ENCODE results near the gene ALK.

ALK gene

GRCh38 chr2:29881089-29881730 is 40.2 kb downstream of the ALK start:
- DNase-seq (ENCODE audit: low read depth, low spot score): no peak
- H3K36me3 ChIP-seq (ENCODE audit: insufficient read depth, insufficient read length, low read length): no peaks in the 10 kb centered on the region
- H3K9ac ChIP-seq (ENCODE audit: insufficient read length, low read depth): no peak overlapping the region
- no peaks in the 10 kb centered on the region for H3K27me3 ChIP-seq (ENCODE audit: insufficient read depth, insufficient read length)
- H3K9me3 ChIP-seq (ENCODE audit: insufficient read depth, low read length): no peaks in the 10 kb centered on the region
- TF ChIP-seq YY1 (IDR thresholded peaks at IDR 0.05; ENCODE audit: insufficient read depth, insufficient read length) (no peak), ZNF274 (IDR thresholded peaks at IDR 0.05; ENCODE audit: low read depth, low read length) (no peak), SUZ12 (IDR thresholded peaks at IDR 0.05; ENCODE audit: extremely low read depth, insufficient read depth, insufficient read length) (no peak)
- H3K4me1 ChIP-seq (ENCODE audit: insufficient read depth, insufficient read length): no peaks in the 10 kb centered on the region
- no peak overlapping the region for H3K4me3 ChIP-seq (ENCODE audit: insufficient read length, low read depth)

DNA sequence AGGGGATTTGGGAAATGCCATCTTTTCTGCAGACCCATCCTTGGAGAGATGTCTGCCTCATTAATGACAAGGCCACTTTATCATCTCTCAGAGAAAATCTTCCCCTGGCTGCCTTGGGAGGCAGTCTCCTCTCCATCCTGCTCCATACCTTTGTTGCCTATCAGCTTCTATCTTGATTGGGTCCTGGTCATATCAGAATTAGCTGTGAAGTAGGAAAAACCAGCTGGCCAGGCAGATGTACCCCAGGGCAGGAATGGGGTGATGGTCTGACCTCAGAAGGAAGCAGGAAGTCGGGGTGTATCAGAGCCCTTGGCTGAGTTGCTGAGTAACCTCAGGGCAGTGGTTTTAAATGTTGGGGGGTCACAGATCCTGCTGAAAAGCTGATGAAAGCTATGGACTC is 41.3 kb downstream of the ALK start:
- no peak for DNase-seq (ENCODE audit: low read depth, low spot score)
- Histone ChIP-seq H3K4me1 (ENCODE audit: insufficient read depth, insufficient read length) (no peaks in the 10 kb centered on the region), H3K9me3 (ENCODE audit: insufficient read depth, low read length) (no peaks in the 10 kb centered on the region), H3K36me3 (ENCODE audit: insufficient read depth, insufficient read length, low read length) (no peaks in the 10 kb centered on the region), H3K4me3 (ENCODE audit: insufficient read length, low read depth) (no peak overlapping the region), H3K27me3 (ENCODE audit: insufficient read depth, insufficient read length) (no peaks in the 10 kb centered on the region), H3K9ac (ENCODE audit: insufficient read length, low read depth) (no peak overlapping the region)
- TF ChIP-seq ZNF274 (IDR thresholded peaks at IDR 0.05; ENCODE audit: low read depth, low read length) (no peak), SUZ12 (IDR thresholded peaks at IDR 0.05; ENCODE audit: extremely low read depth, insufficient read depth, insufficient read length) (no peak), YY1 (IDR thresholded peaks at IDR 0.05; ENCODE audit: insufficient read depth, insufficient read length) (no peak)

GRCh38 chr2:29879456-29879855 is 41.9 kb downstream of the ALK start:
- Histone ChIP-seq H3K9ac (ENCODE audit: insufficient read length, low read depth) (no peak overlapping the region), H3K9me3 (ENCODE audit: insufficient read depth, low read length) (no peaks in the 10 kb centered on the region), H3K4me3 (ENCODE audit: insufficient read length, low read depth) (no peak overlapping the region), H3K36me3 (ENCODE audit: insufficient read depth, insufficient read length, low read length) (no peaks in the 10 kb centered on the region), H3K4me1 (ENCODE audit: insufficient read depth, insufficient read length) (no peaks in the 10 kb centered on the region), H3K27me3 (ENCODE audit: insufficient read depth, insufficient read length) (no peaks in the 10 kb centered on the region)
- DNase-seq (ENCODE audit: low read depth, low spot score): no peak
- TF ChIP-seq YY1 (IDR thresholded peaks at IDR 0.05; ENCODE audit: insufficient read depth, insufficient read length) (no peak), ZNF274 (IDR thresholded peaks at IDR 0.05; ENCODE audit: low read depth, low read length) (no peak), SUZ12 (IDR thresholded peaks at IDR 0.05; ENCODE audit: extremely low read depth, insufficient read depth, insufficient read length) (no peak)

- Histone ChIP-seq H3K4me3 (ENCODE audit: insufficient read length, low read depth) (no peak overlapping the region), H3K4me1 (ENCODE audit: insufficient read depth, insufficient read length) (no peaks in the 10 kb centered on the region), H3K27me3 (ENCODE audit: insufficient read depth, insufficient read length) (no peaks in the 10 kb centered on the region), H3K9ac (ENCODE audit: insufficient read length, low read depth) (no peak overlapping the region), H3K9me3 (ENCODE audit: insufficient read depth, low read length) (no peaks in the 10 kb centered on the region), H3K36me3 (ENCODE audit: insufficient read depth, insufficient read length, low read length) (no peaks in the 10 kb centered on the region)
- no peak for TF ChIP-seq ZNF274 (IDR thresholded peaks at IDR 0.05; ENCODE audit: low read depth, low read length)
- TF ChIP-seq YY1 (IDR thresholded peaks at IDR 0.05; ENCODE audit: insufficient read depth, insufficient read length): no peak
- no peak for TF ChIP-seq SUZ12 (IDR thresholded peaks at IDR 0.05; ENCODE audit: extremely low read depth, insufficient read depth, insufficient read length)
- no peak for DNase-seq (ENCODE audit: low read depth, low spot score)
Observed at GRCh38 chr2:29878898-29879297, 42.5 kb downstream of the ALK start.

GRCh38 chr2:29876374-29876773 is 45.0 kb downstream of the ALK start:
- DNase-seq (ENCODE audit: low read depth, low spot score): no peak
- no peak overlapping the region for H3K4me3 ChIP-seq (ENCODE audit: insufficient read length, low read depth)
- TF ChIP-seq SUZ12 (IDR thresholded peaks at IDR 0.05; ENCODE audit: extremely low read depth, insufficient read depth, insufficient read length) (no peak), YY1 (IDR thresholded peaks at IDR 0.05; ENCODE audit: insufficient read depth, insufficient read length) (no peak), ZNF274 (IDR thresholded peaks at IDR 0.05; ENCODE audit: low read depth, low read length) (no peak)
- H3K4me1 ChIP-seq (ENCODE audit: insufficient read depth, insufficient read length): no peaks in the 10 kb centered on the region
- no peaks in the 10 kb centered on the region for H3K9me3 ChIP-seq (ENCODE audit: insufficient read depth, low read length)
- no peaks in the 10 kb centered on the region for H3K36me3 ChIP-seq (ENCODE audit: insufficient read depth, insufficient read length, low read length)
- no peaks in the 10 kb centered on the region for H3K27me3 ChIP-seq (ENCODE audit: insufficient read depth, insufficient read length)
- H3K9ac ChIP-seq (ENCODE audit: insufficient read length, low read depth): no peak overlapping the region

DNA sequence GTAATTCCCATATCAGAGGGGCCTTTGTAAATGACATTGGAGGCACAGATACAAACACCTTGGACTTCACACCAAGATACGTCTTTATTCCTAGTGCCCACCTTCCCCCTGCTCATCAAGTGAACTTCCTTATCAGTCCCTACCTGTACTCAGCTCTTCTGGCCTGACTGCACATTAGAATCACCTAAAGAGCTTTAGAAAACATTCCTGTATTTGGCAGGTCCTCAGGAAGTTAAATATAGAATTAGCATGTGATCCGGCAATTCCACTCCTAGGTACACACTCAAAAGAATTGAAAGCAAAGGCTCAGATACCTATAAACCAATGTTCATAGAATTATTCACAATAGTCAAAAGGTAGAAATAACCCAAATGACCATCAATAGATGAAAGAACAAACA is 46.6 kb downstream of the ALK start:
- no peaks in the 10 kb centered on the region for H3K4me1 ChIP-seq (ENCODE audit: insufficient read depth, insufficient read length)
- TF ChIP-seq ZNF274 (IDR thresholded peaks at IDR 0.05; ENCODE audit: low read depth, low read length) (no peak), SUZ12 (IDR thresholded peaks at IDR 0.05; ENCODE audit: extremely low read depth, insufficient read depth, insufficient read length) (no peak), YY1 (IDR thresholded peaks at IDR 0.05; ENCODE audit: insufficient read depth, insufficient read length) (no peak)

GRCh38 chr2:29872870-29873269 is 48.5 kb downstream of the ALK start:
- H3K27me3 ChIP-seq (ENCODE audit: insufficient read depth, insufficient read length): no peaks in the 10 kb centered on the region
- no peaks in the 10 kb centered on the region for H3K4me1 ChIP-seq (ENCODE audit: insufficient read depth, insufficient read length)
- TF ChIP-seq YY1 (IDR thresholded peaks at IDR 0.05; ENCODE audit: insufficient read depth, insufficient read length) (no peak), SUZ12 (IDR thresholded peaks at IDR 0.05; ENCODE audit: extremely low read depth, insufficient read depth, insufficient read length) (no peak), ZNF274 (IDR thresholded peaks at IDR 0.05; ENCODE audit: low read depth, low read length) (no peak)
- no peak overlapping the region for H3K9ac ChIP-seq (ENCODE audit: insufficient read length, low read depth)
- no peaks in the 10 kb centered on the region for H3K9me3 ChIP-seq (ENCODE audit: insufficient read depth, low read length)
- H3K4me3 ChIP-seq (ENCODE audit: insufficient read length, low read depth): no peak overlapping the region
- DNase-seq (ENCODE audit: low read depth, low spot score): no peak
- H3K36me3 ChIP-seq (ENCODE audit: insufficient read depth, insufficient read length, low read length): no peaks in the 10 kb centered on the region

More for the DNA sequence above, 46.6 kb downstream of the ALK start:
- no peaks in the 10 kb centered on the region for H3K36me3 ChIP-seq (ENCODE audit: insufficient read depth, insufficient read length, low read length)
- DNase-seq (ENCODE audit: low read depth, low spot score): no peak
- no peak overlapping the region for H3K9ac ChIP-seq (ENCODE audit: insufficient read length, low read depth)
- H3K27me3 ChIP-seq (ENCODE audit: insufficient read depth, insufficient read length): no peaks in the 10 kb centered on the region
- H3K4me3 ChIP-seq (ENCODE audit: insufficient read length, low read depth): no peak overlapping the region
- no peaks in the 10 kb centered on the region for H3K9me3 ChIP-seq (ENCODE audit: insufficient read depth, low read length)

All from NT2/D1 (cell line).